GM23338 (cell line): ENCODE results near the gene MERTK. TPM values are rescaled to one million over a fixed set of nuclear protein-coding genes. Genes with fewer than 3 reads are reported as not detected.

Source experiments
- ATAC-seq: fragments of 200-7000 bp; cut with Tn5 transposase; 3 replicates; pipeline ENCODE4 v1.9.1; 2020
- DNase-seq: peaks from one replicate; pipeline ENCODE4 v3.0.0-alpha.2; 2015; ENCODE audit warnings: low spot score
- H2AFZ ChIP-seq: fragments of 200-600 bp; sonication (generic); 2 replicates; pipeline ENCODE4 v1.8.0; 2016; ENCODE audit warnings: antibody characterized with exemption, mild to moderate bottlenecking, moderate library complexity
- H3F3A ChIP-seq: fragments of 200-600 bp; sonication (generic); replicated peaks from 2 replicates; pipeline ENCODE4 v1.8.0; 2017; ENCODE audit warnings: antibody characterized with exemption, mixed run types, low read depth
- H3K27ac ChIP-seq: fragments of 200-600 bp; sonication (generic); 2 replicates; pipeline ENCODE4 v1.6.1; 2016; ENCODE audit warnings: low read depth
- H3K27me3 ChIP-seq: fragments of 200-600 bp; sonication (generic); 2 replicates; pipeline ENCODE4 v1.8.0; 2016; ENCODE audit warnings: mild to moderate bottlenecking, mixed run types, moderate library complexity; ENCODE audit not compliant: insufficient read depth
- H3K36me3 ChIP-seq: fragments of 200-600 bp; sonication (generic); 2 replicates; pipeline ENCODE4 v1.8.0; 2016; ENCODE audit warnings: mild to moderate bottlenecking; ENCODE audit not compliant: insufficient read depth
- H3K4me1 ChIP-seq: fragments of 200-600 bp; sonication (generic); 2 replicates; pipeline ENCODE4 v1.8.0; 2016; ENCODE audit warnings: mild to moderate bottlenecking, moderate library complexity; ENCODE audit not compliant: insufficient read depth
- H3K4me2 ChIP-seq: fragments of 200-600 bp; sonication (generic); 2 replicates; pipeline ENCODE4 v1.7.1; 2017; ENCODE audit warnings: mixed run types
- H3K4me3 ChIP-seq: fragments of 200-600 bp; sonication (generic); 2 replicates; pipeline ENCODE4 v1.6.1; 2016; ENCODE audit warnings: mixed run types
- H3K79me2 ChIP-seq: fragments of 200-600 bp; sonication (generic); replicated peaks from 2 replicates; pipeline ENCODE4 v1.8.0; 2017; ENCODE audit warnings: mild to moderate bottlenecking; ENCODE audit not compliant: insufficient read depth
- H3K9me2 ChIP-seq: fragments of 200-600 bp; sonication (generic); 2 replicates; pipeline ENCODE4 v1.8.0; 2017; ENCODE audit not compliant: insufficient read depth
- H4K20me1 ChIP-seq: fragments of 200-600 bp; sonication (generic); replicated peaks from 2 replicates; pipeline ENCODE4 v1.8.0; 2017; ENCODE audit warnings: mild to moderate bottlenecking; ENCODE audit not compliant: insufficient read depth
- H3K27ac Mint-ChIP-seq: 2 replicates; pipeline ENCODE4 v1.8.0; 2020; ENCODE audit warnings: inconsistent platforms, mild to moderate bottlenecking, moderate library complexity, mixed read lengths
- H3K27me3 Mint-ChIP-seq: 3 replicates; pipeline ENCODE4 v1.8.0; 2022; ENCODE audit warnings: low read depth, mild to moderate bottlenecking, moderate library complexity, mixed read lengths, inconsistent platforms; ENCODE audit not compliant: insufficient read depth, poor library complexity
- H3K36me3 Mint-ChIP-seq: 3 replicates; pipeline ENCODE4 v1.8.0; 2021; ENCODE audit warnings: low read depth, mild to moderate bottlenecking, inconsistent platforms, moderate library complexity, mixed read lengths
- H3K4me1 Mint-ChIP-seq: 3 replicates; pipeline ENCODE4 v1.8.0; 2020; ENCODE audit warnings: mild to moderate bottlenecking, inconsistent platforms, mixed read lengths
- H3K4me3 Mint-ChIP-seq: 3 replicates; pipeline ENCODE4 v1.8.0; 2021; ENCODE audit warnings: moderate library complexity, mild to moderate bottlenecking, inconsistent platforms, mixed read lengths
- H3K9me3 Mint-ChIP-seq: 3 replicates; pipeline ENCODE4 v1.8.0; 2020; ENCODE audit warnings: moderate library complexity, mild to moderate bottlenecking, inconsistent platforms, mixed read lengths
- CREB1 ChIP-seq: fragments of 250-450 bp; sonication (Bioruptor Pico); IDR thresholded peaks from 2 replicates; pipeline ENCODE4 v1.5.0; 2020; ENCODE audit warnings: low read depth, mild to moderate bottlenecking, moderate library complexity
- ETS1 ChIP-seq: IDR thresholded peaks from 2 replicates; pipeline ENCODE4 v1.6.1; 2016; ENCODE audit warnings: antibody characterized with exemption
- EZH2 ChIP-seq: fragments of 200-600 bp; sonication (generic); IDR thresholded peaks from one replicate; pipeline ENCODE4 v1.8.0; 2017; ENCODE audit warnings: antibody characterized with exemption, mild to moderate bottlenecking, low read depth; ENCODE audit not compliant: unreplicated experiment
- JUNB ChIP-seq: IDR thresholded peaks from one replicate; pipeline ENCODE4 v1.6.1; 2016; ENCODE audit warnings: antibody characterized with exemption; ENCODE audit not compliant: unreplicated experiment
- NANOG ChIP-seq: IDR thresholded peaks from 2 replicates; pipeline ENCODE4 v1.6.1; 2016; ENCODE audit warnings: antibody characterized with exemption, borderline replicate concordance
- POLR2AphosphoS5 ChIP-seq: IDR thresholded peaks from 2 replicates; pipeline ENCODE4 v1.6.1; 2016; ENCODE audit warnings: antibody characterized with exemption, low read depth
- ZNF114 ChIP-seq: fragments of 250-450 bp; sonication (Bioruptor Pico); IDR thresholded peaks from 2 replicates; pipeline ENCODE4 v1.5.0; 2020; ENCODE audit warnings: mild to moderate bottlenecking, moderate library complexity
- ZNF331 ChIP-seq: fragments of 250-450 bp; sonication (Bioruptor Pico); IDR thresholded peaks from 2 replicates; pipeline ENCODE4 v1.5.0; 2020; ENCODE audit warnings: low read depth, mild to moderate bottlenecking, moderate library complexity
- ZNF462 ChIP-seq: fragments of 250-450 bp; sonication (Bioruptor Pico); IDR thresholded peaks from 2 replicates; pipeline ENCODE4 v1.5.0; 2020; ENCODE audit warnings: mild to moderate bottlenecking, moderate library complexity
- polyA plus RNA-seq: library from polyadenylated mRNA; unstranded; fragments of >200 nt; fragmentation: Nextera tagmentation; extraction: Ambion mirVana; gene quantifications from 2 replicates; pipeline ENCODE4 v1.2.1, GENCODE V29; 2016
- total RNA-seq: library from RNA; depleted of rRNA; stranded (reverse); fragments of >200 nt; shearing (Covaris generic); gene quantifications from 2 replicates; pipeline ENCODE4 v1.2.3, GENCODE V29; 2014
- TF ChIP-seq, protein P1 (sequence below), 2 experiments: fragments of 200-600 bp in 1 of 2; sonication (generic) in 1 of 2; conservative IDR thresholded peaks; 2 replicates each; pipeline versions ENCODE4 v1.5.1 to v1.6.1; 2016 to 2017; ENCODE audit warnings: antibody characterized with exemption in 2 of 2, low read depth in 2 of 2, mild to moderate bottlenecking in 2 of 2, moderate library complexity in 1 of 2
- TF ChIP-seq, protein P2 (sequence below): IDR thresholded peaks from one replicate; pipeline ENCODE4 v1.6.1; 2018; ENCODE audit warnings: antibody characterized with exemption; ENCODE audit not compliant: unreplicated experiment

MERTK gene
- total and polyA plus RNA-seq, 2 experiments from 2014 or later = 3.0 to 9.0 TPM

DNA sequence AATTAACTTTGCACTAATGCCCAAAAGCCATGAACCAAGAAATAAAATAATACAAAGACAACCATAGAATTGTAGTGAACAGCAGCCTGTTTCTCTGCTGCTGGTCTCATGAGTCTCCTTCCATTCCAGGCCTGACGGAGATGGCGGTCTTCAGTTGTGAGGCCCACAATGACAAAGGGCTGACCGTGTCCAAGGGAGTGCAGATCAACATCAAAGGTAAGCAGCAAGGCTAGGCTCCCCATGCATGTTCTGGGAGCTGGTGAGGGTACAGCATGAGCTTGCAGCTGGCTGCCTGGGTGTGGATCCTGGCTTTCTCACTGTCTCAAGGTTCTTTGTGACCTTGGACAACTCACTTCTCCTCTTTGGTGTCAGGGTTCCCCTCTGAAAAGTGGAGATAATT, 66.7 kb downstream of the MERTK start:
- H3K4me3 ChIP-seq = no peak overlapping the region
- H3K27me3 Mint-ChIP-seq = no peaks in the 10 kb centered on the region
- ATAC-seq = no peak
- no peak overlapping the region; the same call in 1 of the 2 replicates for H3K27ac Mint-ChIP-seq
- H3K4me1 ChIP-seq = peaks cover 6% of the 10 kb centered on the region
- H3F3A ChIP-seq = no peaks in the 10 kb centered on the region
- H3K4me1 Mint-ChIP-seq = peaks cover 3% of the 10 kb centered on the region; the same call in 1 of the 3 replicates
- H3K9me2 ChIP-seq = 0 out of 2 replicates have a peak, but pooled peaks cover 5% of the 10 kb centered on the region
- no peak overlapping the region for H2AFZ ChIP-seq
- no peaks in the 10 kb centered on the region for H3K9me3 Mint-ChIP-seq
- H3K79me2 ChIP-seq = no peaks in the 10 kb centered on the region
- H3K36me3 ChIP-seq = no peaks in the 10 kb centered on the region
- no peaks in the 10 kb centered on the region for H4K20me1 ChIP-seq
- no peak overlapping the region for H3K27ac ChIP-seq
- TF ChIP-seq NANOG (no peak), POLR2AphosphoS5 (no peak), ZNF462 (no peak), ZNF114 (CRISPR knock-in tag) (no peak), EZH2 (no peak), JUNB (no peak), ETS1 (no peak), CREB1 (CRISPR knock-in tag) (no peak), ZNF331 (no peak)
- TF ChIP-seq, protein P1, sequence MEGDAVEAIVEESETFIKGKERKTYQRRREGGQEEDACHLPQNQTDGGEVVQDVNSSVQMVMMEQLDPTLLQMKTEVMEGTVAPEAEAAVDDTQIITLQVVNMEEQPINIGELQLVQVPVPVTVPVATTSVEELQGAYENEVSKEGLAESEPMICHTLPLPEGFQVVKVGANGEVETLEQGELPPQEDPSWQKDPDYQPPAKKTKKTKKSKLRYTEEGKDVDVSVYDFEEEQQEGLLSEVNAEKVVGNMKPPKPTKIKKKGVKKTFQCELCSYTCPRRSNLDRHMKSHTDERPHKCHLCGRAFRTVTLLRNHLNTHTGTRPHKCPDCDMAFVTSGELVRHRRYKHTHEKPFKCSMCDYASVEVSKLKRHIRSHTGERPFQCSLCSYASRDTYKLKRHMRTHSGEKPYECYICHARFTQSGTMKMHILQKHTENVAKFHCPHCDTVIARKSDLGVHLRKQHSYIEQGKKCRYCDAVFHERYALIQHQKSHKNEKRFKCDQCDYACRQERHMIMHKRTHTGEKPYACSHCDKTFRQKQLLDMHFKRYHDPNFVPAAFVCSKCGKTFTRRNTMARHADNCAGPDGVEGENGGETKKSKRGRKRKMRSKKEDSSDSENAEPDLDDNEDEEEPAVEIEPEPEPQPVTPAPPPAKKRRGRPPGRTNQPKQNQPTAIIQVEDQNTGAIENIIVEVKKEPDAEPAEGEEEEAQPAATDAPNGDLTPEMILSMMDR (conservative IDR thresholded peaks at IDR 0.05; ENCODE audit: low read depth in 2 of 2) = no peak
- TF ChIP-seq, protein P2, sequence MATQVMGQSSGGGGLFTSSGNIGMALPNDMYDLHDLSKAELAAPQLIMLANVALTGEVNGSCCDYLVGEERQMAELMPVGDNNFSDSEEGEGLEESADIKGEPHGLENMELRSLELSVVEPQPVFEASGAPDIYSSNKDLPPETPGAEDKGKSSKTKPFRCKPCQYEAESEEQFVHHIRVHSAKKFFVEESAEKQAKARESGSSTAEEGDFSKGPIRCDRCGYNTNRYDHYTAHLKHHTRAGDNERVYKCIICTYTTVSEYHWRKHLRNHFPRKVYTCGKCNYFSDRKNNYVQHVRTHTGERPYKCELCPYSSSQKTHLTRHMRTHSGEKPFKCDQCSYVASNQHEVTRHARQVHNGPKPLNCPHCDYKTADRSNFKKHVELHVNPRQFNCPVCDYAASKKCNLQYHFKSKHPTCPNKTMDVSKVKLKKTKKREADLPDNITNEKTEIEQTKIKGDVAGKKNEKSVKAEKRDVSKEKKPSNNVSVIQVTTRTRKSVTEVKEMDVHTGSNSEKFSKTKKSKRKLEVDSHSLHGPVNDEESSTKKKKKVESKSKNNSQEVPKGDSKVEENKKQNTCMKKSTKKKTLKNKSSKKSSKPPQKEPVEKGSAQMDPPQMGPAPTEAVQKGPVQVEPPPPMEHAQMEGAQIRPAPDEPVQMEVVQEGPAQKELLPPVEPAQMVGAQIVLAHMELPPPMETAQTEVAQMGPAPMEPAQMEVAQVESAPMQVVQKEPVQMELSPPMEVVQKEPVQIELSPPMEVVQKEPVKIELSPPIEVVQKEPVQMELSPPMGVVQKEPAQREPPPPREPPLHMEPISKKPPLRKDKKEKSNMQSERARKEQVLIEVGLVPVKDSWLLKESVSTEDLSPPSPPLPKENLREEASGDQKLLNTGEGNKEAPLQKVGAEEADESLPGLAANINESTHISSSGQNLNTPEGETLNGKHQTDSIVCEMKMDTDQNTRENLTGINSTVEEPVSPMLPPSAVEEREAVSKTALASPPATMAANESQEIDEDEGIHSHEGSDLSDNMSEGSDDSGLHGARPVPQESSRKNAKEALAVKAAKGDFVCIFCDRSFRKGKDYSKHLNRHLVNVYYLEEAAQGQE = no peak
- no peaks in the 10 kb centered on the region for H3K36me3 Mint-ChIP-seq
- no peak for DNase-seq
- no peak overlapping the region for H3K4me2 ChIP-seq
- H3K4me3 Mint-ChIP-seq = no peak overlapping the region
- no peaks in the 10 kb centered on the region for H3K27me3 ChIP-seq
